H1 (cell line): ENCODE data around the gene GPATCH4. TPM values are rescaled to one million over a fixed set of nuclear protein-coding genes. Genes with fewer than 3 reads are reported as not detected.

Source experiments
- CBX5 ChIP-seq: fragments of 300-800, 300-1000 bp; sonication (generic); IDR thresholded peaks from 2 replicates; pipeline ENCODE4 v1.7.1; 2016; ENCODE audit warnings: antibody characterized with exemption, low read length, low read depth
- CHD1 ChIP-seq: IDR thresholded peaks from 2 replicates; pipeline ENCODE4 v1.6.1; 2012; ENCODE audit warnings: low read depth, low read length, improper control_type of control experiment
- CTCF ChIP-seq, 3 experiments: IDR thresholded peaks; 1 replicate in 2 of 3; 2 replicates in 1 of 3; pipeline versions ENCODE4 v1.5.1 to v1.6.1; 2011; ENCODE audit warnings: low read length in 3 of 3, mild to moderate bottlenecking in 3 of 3, inconsistent platforms in 2 of 3, low read depth in 1 of 3, moderate library complexity in 1 of 3; ENCODE audit not compliant: insufficient read depth in 1 of 3; ENCODE audit errors: control extremely low read depth in 1 of 3
- GTF2F1 ChIP-seq: IDR thresholded peaks from 2 replicates; pipeline ENCODE4 v1.6.1; 2012; ENCODE audit warnings: low read depth, low read length, improper control_type of control experiment, borderline replicate concordance
- KDM4A ChIP-seq: IDR thresholded peaks from one replicate; pipeline ENCODE4 v1.7.1; 2012; ENCODE audit warnings: low read depth, mild to moderate bottlenecking, moderate library complexity, low read length, inconsistent platforms; ENCODE audit not compliant: severe bottlenecking
- RNF2 ChIP-seq: fragments of 200-900, 300-1000 bp; sonication (generic); IDR thresholded peaks from 2 replicates; pipeline ENCODE4 v1.7.1; 2016; ENCODE audit warnings: borderline replicate concordance, low read depth, mild to moderate bottlenecking, antibody characterized with exemption, low read length; ENCODE audit not compliant: poor library complexity, severe bottlenecking; ENCODE audit errors: missing control alignments
- polyA plus RNA-seq, 7 experiments: library from polyadenylated mRNA; depleted of rRNA in 3 of 7; stranded (reverse) in 5 of 7; unstranded in 2 of 7; fragments of >200 nt in 5 of 7; fragments of 200-250 nt in 2 of 7; gene quantifications; 1 replicate in 5 of 7; 2 replicates in 1 of 7; 4 replicates in 1 of 7; pipeline versions ENCODE4 v1.2.1 to v1.2.3, GENCODE V29; 2011 to 2013; ENCODE audit warnings: missing spikeins in 2 of 7, mixed read lengths in 2 of 7
- total RNA-seq: library from RNA; stranded (reverse); fragmentation: NEBNext Ultra II Directional; extraction: Animal tissue kit (Norgen Biotek cat#: 25700); gene quantifications from 2 replicates; pipeline ENCODE4 v1.2.1, GENCODE V29; 2021
- TF ChIP-seq, protein P1 (sequence below): IDR thresholded peaks from 2 replicates; pipeline ENCODE4 v1.6.1; 2011; ENCODE audit warnings: low read length, improper control_type of control experiment

Gene GPATCH4
- total and polyA plus RNA-seq, 2 of the 8 experiments (the other 6 are each of a cell fraction or from before 2014, with no cell fraction given): 20.5 to 47.9 TPM

GRCh38 chr1:156556354-156556753 is 44.9 kb downstream of the GPATCH4 start (continued):
- no peak for TF ChIP-seq CTCF (IDR thresholded peaks at IDR 0.05; ENCODE audit: control extremely low read depth in 1 of 3, insufficient read depth in 1 of 3, low read depth in 1 of 3, low read length in 3 of 3)
- TF ChIP-seq RNF2: no peak
- no peak for TF ChIP-seq KDM4A
- no peak for TF ChIP-seq CBX5
- TF ChIP-seq CHD1: no peak
- no peak for TF ChIP-seq GTF2F1
- TF ChIP-seq, protein P1, sequence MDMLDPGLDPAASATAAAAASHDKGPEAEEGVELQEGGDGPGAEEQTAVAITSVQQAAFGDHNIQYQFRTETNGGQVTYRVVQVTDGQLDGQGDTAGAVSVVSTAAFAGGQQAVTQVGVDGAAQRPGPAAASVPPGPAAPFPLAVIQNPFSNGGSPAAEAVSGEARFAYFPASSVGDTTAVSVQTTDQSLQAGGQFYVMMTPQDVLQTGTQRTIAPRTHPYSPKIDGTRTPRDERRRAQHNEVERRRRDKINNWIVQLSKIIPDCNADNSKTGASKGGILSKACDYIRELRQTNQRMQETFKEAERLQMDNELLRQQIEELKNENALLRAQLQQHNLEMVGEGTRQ: no peak
